Loucy (cell line): ENCODE measurements around the gene TFAM.

ENCODE experiments used
- H2AFZ ChIP-seq: fragments of 200-600 bp; sonication (generic); 2 replicates; pipeline ENCODE4 v1.6.0; 2016; ENCODE audit warnings: antibody characterized with exemption, mild to moderate bottlenecking, low read length, moderate library complexity
- H3F3A ChIP-seq: fragments of 200-600 bp; 2 replicates; pipeline ENCODE4 v1.6.0; 2016; ENCODE audit warnings: antibody characterized with exemption, low read depth, mild to moderate bottlenecking
- H3K27me3 ChIP-seq: fragments of 200-600 bp; sonication (generic); 2 replicates; pipeline ENCODE4 v1.6.1; 2014; ENCODE audit warnings: low read length, mild to moderate bottlenecking; ENCODE audit not compliant: insufficient read depth, poor library complexity, severe bottlenecking
- H3K36me3 ChIP-seq: fragments of 200-600 bp; sonication (generic); 2 replicates; pipeline ENCODE4 v1.6.1; 2016; ENCODE audit warnings: low read length; ENCODE audit not compliant: insufficient read depth
- H3K4me1 ChIP-seq: fragments of 200-600 bp; sonication (generic); 2 replicates; pipeline ENCODE4 v1.5.1; 2014; ENCODE audit warnings: low read length, mild to moderate bottlenecking; ENCODE audit not compliant: insufficient read depth, poor library complexity, severe bottlenecking
- H3K4me2 ChIP-seq: fragments of 200-600 bp; sonication (generic); 2 replicates; pipeline ENCODE4 v1.6.0; 2014; ENCODE audit warnings: antibody characterized with exemption, low read length, low read depth, mild to moderate bottlenecking; ENCODE audit not compliant: poor library complexity, severe bottlenecking
- H3K4me3 ChIP-seq: fragments of 200-600 bp; sonication (generic); 2 replicates; pipeline ENCODE4 v1.5.1; 2014; ENCODE audit warnings: low read length, mild to moderate bottlenecking, mixed read lengths; ENCODE audit not compliant: poor library complexity, severe bottlenecking
- H3K79me2 ChIP-seq: fragments of 200-600 bp; sonication (generic); 2 replicates; pipeline ENCODE4 v1.6.1; 2014; ENCODE audit warnings: low read length; ENCODE audit not compliant: insufficient read depth
- H3K9ac ChIP-seq: fragments of 200-600 bp; sonication (generic); 2 replicates; pipeline ENCODE4 v1.6.0; 2014; ENCODE audit warnings: mild to moderate bottlenecking, low read depth, low read length, moderate library complexity; ENCODE audit not compliant: poor library complexity, severe bottlenecking
- H3K9me2 ChIP-seq: fragments of 200-600 bp; sonication (generic); replicated peaks from 2 replicates; pipeline ENCODE4 v1.6.1; 2016; ENCODE audit warnings: low read depth, low read length, mixed read lengths
- H3K9me3 ChIP-seq: fragments of 200-600 bp; sonication (generic); 2 replicates; pipeline ENCODE4 v1.6.1; 2014; ENCODE audit warnings: mild to moderate bottlenecking, antibody characterized with exemption, low read length, low read depth; ENCODE audit not compliant: insufficient read depth
- H4K20me1 ChIP-seq: fragments of 200-600 bp; sonication (generic); 2 replicates; pipeline ENCODE4 v1.6.0; 2014; ENCODE audit warnings: antibody characterized with exemption, low read length, mild to moderate bottlenecking; ENCODE audit not compliant: insufficient read depth, poor library complexity, severe bottlenecking
- CTCF ChIP-seq: fragments of 200-600 bp; sonication (generic); conservative IDR thresholded peaks from 2 replicates; pipeline ENCODE4 v1.5.1; 2014; ENCODE audit warnings: mild to moderate bottlenecking, antibody characterized with exemption, low read length
- EZH2phosphoT487 ChIP-seq: fragments of 200-600 bp; IDR thresholded peaks from 2 replicates; pipeline ENCODE4 v1.6.1; 2018; ENCODE audit warnings: antibody characterized with exemption, mild to moderate bottlenecking, moderate library complexity, borderline replicate concordance

The TFAM gene

GRCh38 chr10:58439632-58440364 lies 54.6 kb downstream of the TFAM start:
- Histone ChIP-seq H3K79me2 (no peaks in the 10 kb centered on the region), H3K36me3 (no peaks in the 10 kb centered on the region), H3F3A (no peaks in the 10 kb centered on the region), H4K20me1 (no peaks in the 10 kb centered on the region), H3K4me3 (no peak overlapping the region), H3K9me2 (no peaks in the 10 kb centered on the region), H3K9ac (no peak overlapping the region), H3K9me3 (no peaks in the 10 kb centered on the region), H2AFZ (no peak overlapping the region), H3K4me2 (no peak overlapping the region), H3K4me1 (peaks cover 4% of the 10 kb centered on the region), H3K27me3 (no peaks in the 10 kb centered on the region)
- TF ChIP-seq CTCF = no peak
- no peak for TF ChIP-seq EZH2phosphoT487

GRCh38 chr10:58440484-58440883 lies 55.3 kb downstream of the TFAM start:
- Histone ChIP-seq H3K9ac (no peak overlapping the region), H3K4me2 (no peak overlapping the region), H3K9me3 (no peaks in the 10 kb centered on the region), H3K9me2 (no peaks in the 10 kb centered on the region), H3K4me3 (no peak overlapping the region), H3K36me3 (no peaks in the 10 kb centered on the region), H2AFZ (no peak overlapping the region), H4K20me1 (no peaks in the 10 kb centered on the region), H3K4me1 (peaks cover 4% of the 10 kb centered on the region), H3F3A (no peaks in the 10 kb centered on the region), H3K79me2 (no peaks in the 10 kb centered on the region), H3K27me3 (no peaks in the 10 kb centered on the region)
- TF ChIP-seq EZH2phosphoT487 (no peak), CTCF (no peak)

GRCh38 chr10:58444321-58444720 lies 59.1 kb downstream of the TFAM start:
- no peak for TF ChIP-seq EZH2phosphoT487
- TF ChIP-seq CTCF = no peak
- H3K4me2 ChIP-seq = no peak overlapping the region

More at GRCh38 chr10:58444321-58444720, 59.1 kb downstream of the TFAM start:
- no peaks in the 10 kb centered on the region for H3F3A ChIP-seq
- no peaks in the 10 kb centered on the region for H3K9me3 ChIP-seq
- H3K9ac ChIP-seq = no peak overlapping the region
- H4K20me1 ChIP-seq = no peaks in the 10 kb centered on the region
- H3K79me2 ChIP-seq = no peaks in the 10 kb centered on the region
- no peaks in the 10 kb centered on the region for H3K9me2 ChIP-seq
- no peaks in the 10 kb centered on the region for H3K36me3 ChIP-seq
- no peaks in the 10 kb centered on the region for H3K4me1 ChIP-seq
- no peaks in the 10 kb centered on the region for H3K27me3 ChIP-seq
- H3K4me3 ChIP-seq = no peak overlapping the region
- H2AFZ ChIP-seq = no peak overlapping the region
